Measurements from ENCODE around the gene ATP10D. TPM values are rescaled to one million over a fixed set of nuclear protein-coding genes. Genes with fewer than 3 reads are reported as not detected.

Gene ATP10D
- total and polyA plus RNA-seq, 2 donors (not counting 3 experiments of a cell fraction or from before 2014, with no cell fraction given): 34.1 to 40.2 TPM

- intact Hi-C loops (cut with micrococcal nuclease) (loop anchor here (10.0 kb wide), 1 partner anchor 273 kb away; the partner anchor contains the start of gene CORIN), dilution Hi-C loops (cut with MboI; ENCODE audit: extremely low pct_ligation_motif_present, low sequenced_read_pairs) (no loop called here)
- Histone ChIP-seq H3K79me2 (ENCODE audit: control insufficient read depth, insufficient read depth, low read length) (no peaks in the 10 kb centered on the region), H3K4me2 (ENCODE audit: insufficient read depth, low read length) (no peak overlapping the region), H3K27ac (ENCODE audit: insufficient read depth, low read depth, low read length) (no peak overlapping the region), H2AFZ (ENCODE audit: low read depth, low read length) (no peak overlapping the region), H3K9me1 (replicated peaks; ENCODE audit: control insufficient read depth, extremely low read depth, insufficient read depth, low read length) (no peaks in the 10 kb centered on the region), H3K9me3 (replicated peaks; ENCODE audit: control insufficient read depth, insufficient read depth, low read length) (no peaks in the 10 kb centered on the region), H3K4me1 (ENCODE audit: control insufficient read depth, extremely low read depth, insufficient read depth, low read length) (peaks cover 2% of the 10 kb centered on the region), H3K27me3 (ENCODE audit: control insufficient read depth in 2 of 2, insufficient read depth in 2 of 2, low read length in 2 of 2) (no peaks in the 10 kb centered on the region), H3K36me3 (ENCODE audit: control insufficient read depth in 2 of 2, extremely low read depth in 1 of 2, insufficient read depth in 2 of 2, low read length in 2 of 2) (peaks cover 0 to 2% of the 10 kb centered on the region in 2 experiments), H4K20me1 (replicated peaks; ENCODE audit: control insufficient read depth, extremely low read depth, insufficient read depth, low read length) (no peaks in the 10 kb centered on the region), H3K4me3 (replicated peaks in 1 of 3; ENCODE audit: insufficient read depth in 1 of 3, low read depth in 1 of 3, low read length in 3 of 3) (no peak overlapping the region), H3K9ac (replicated peaks; ENCODE audit: extremely low read depth, insufficient read depth, low read length) (no peak overlapping the region)
- no peak for FAIRE-seq
- no peak for DNase-seq (ENCODE audit: low read depth, low spot score)
- TF ChIP-seq, protein P1, sequence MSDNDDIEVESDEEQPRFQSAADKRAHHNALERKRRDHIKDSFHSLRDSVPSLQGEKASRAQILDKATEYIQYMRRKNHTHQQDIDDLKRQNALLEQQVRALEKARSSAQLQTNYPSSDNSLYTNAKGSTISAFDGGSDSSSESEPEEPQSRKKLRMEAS (IDR thresholded peaks at IDR 0.05; ENCODE audit: insufficient read depth, insufficient read length): no peak
- TF ChIP-seq FOS (IDR thresholded peaks at IDR 0.05; ENCODE audit: borderline replicate concordance, insufficient read depth, low read length) (no peak), POLR2A (IDR thresholded peaks at IDR 0.05; ENCODE audit: low read depth, low read length) (no peak), POLR2AphosphoS5 (IDR thresholded peaks at IDR 0.05; ENCODE audit: insufficient read depth, low read depth, low read length) (no peak), JUN (IDR thresholded peaks at IDR 0.05; ENCODE audit: borderline replicate concordance, insufficient read depth, insufficient read length, low read depth) (no peak), GATA2 (IDR thresholded peaks at IDR 0.05; ENCODE audit: insufficient read depth, insufficient read length, low read depth, low read length) (no peak), EZH2 (IDR thresholded peaks at IDR 0.05; ENCODE audit: borderline replicate concordance, low read depth, low read length, severe bottlenecking) (no peak), MYC (IDR thresholded peaks at IDR 0.05; ENCODE audit: low read depth, low read length) (no peak)
- TF ChIP-seq, protein P2, sequence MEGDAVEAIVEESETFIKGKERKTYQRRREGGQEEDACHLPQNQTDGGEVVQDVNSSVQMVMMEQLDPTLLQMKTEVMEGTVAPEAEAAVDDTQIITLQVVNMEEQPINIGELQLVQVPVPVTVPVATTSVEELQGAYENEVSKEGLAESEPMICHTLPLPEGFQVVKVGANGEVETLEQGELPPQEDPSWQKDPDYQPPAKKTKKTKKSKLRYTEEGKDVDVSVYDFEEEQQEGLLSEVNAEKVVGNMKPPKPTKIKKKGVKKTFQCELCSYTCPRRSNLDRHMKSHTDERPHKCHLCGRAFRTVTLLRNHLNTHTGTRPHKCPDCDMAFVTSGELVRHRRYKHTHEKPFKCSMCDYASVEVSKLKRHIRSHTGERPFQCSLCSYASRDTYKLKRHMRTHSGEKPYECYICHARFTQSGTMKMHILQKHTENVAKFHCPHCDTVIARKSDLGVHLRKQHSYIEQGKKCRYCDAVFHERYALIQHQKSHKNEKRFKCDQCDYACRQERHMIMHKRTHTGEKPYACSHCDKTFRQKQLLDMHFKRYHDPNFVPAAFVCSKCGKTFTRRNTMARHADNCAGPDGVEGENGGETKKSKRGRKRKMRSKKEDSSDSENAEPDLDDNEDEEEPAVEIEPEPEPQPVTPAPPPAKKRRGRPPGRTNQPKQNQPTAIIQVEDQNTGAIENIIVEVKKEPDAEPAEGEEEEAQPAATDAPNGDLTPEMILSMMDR (IDR thresholded peaks at IDR 0.05; ENCODE audit: extremely low read depth in 1 of 2, insufficient read depth in 1 of 2, low read depth in 1 of 2, low read length in 2 of 2): no peak
- BruUV-seq (replicated peaks): no TSS peak
- CTCF ChIA-PET: no interaction called here
- POLR2A ChIA-PET: no interaction called here
Measured at GRCh38 chr4:47561331-47561730, 76.3 kb downstream of the ATP10D start.
